HepG2 (cell line): ENCODE data around the gene ACE. TPM values are rescaled to one million over a fixed set of nuclear protein-coding genes. Genes with fewer than 3 reads are reported as not detected.

ENCODE experiments used
- ATAC-seq: fragments of 200-7000 bp; cut with Tn5 transposase; 3 replicates; pipeline ENCODE4 v1.9.1; 2020; ENCODE audit warnings: mild to moderate bottlenecking, moderate library complexity
- BruUV-seq: library from RNA; stranded (reverse); fragments of 400-500 nt; replicated peaks from 2 replicates; lab custom pipeline; 2021; lab: Mats Ljungman, UMichigan
- CTCF ChIA-PET: fragments of 300-600 bp; formaldehyde crosslinking; extraction: SDS; loops from one replicate; lab custom pipeline; 2021; ENCODE audit warnings: low total read pairs, inconsistent platforms, low intra/inter-chr PET ratio; lab: Yijun Ruan, JAX
- POLR2A ChIA-PET: fragments of 350-600 bp; sonication (Branson Sonifier 250); formaldehyde crosslinking; loops from one replicate; lab custom pipeline; 2020; ENCODE audit warnings: antibody characterized with exemption, inconsistent platforms; lab: Yijun Ruan, JAX
- DNase-seq: peaks from one replicate; pipeline ENCODE4 v3.0.0-alpha.2; 2015; ENCODE audit warnings: low spot score
- FAIRE-seq: peaks from 3 replicates; lab custom pipeline; 2011; peaks lifted over from hg19 to GRCh38; lab: Jason Lieb, UNC
- H2AFZ ChIP-seq: one replicate; pipeline ENCODE4 v1.6.1; 2011; ENCODE audit warnings: low read length, inconsistent platforms
- H3K27ac ChIP-seq: fragments of 300-600 bp; 3 replicates; pipeline ENCODE4 v1.8.0; 2011; ENCODE audit warnings: mixed run types, mild to moderate bottlenecking, mixed read lengths, low read length, inconsistent platforms; ENCODE audit not compliant: insufficient read depth; ENCODE audit errors: extremely low read length
- H3K27me3 ChIP-seq, 2 experiments: fragments of 200-600 bp in 1 of 2; 2 replicates in 1 of 2; 3 replicates in 1 of 2; pipeline versions ENCODE4 v1.6.0 to v1.8.0; 2011; ENCODE audit warnings: low read length in 2 of 2, mild to moderate bottlenecking in 2 of 2, moderate library complexity in 2 of 2, inconsistent platforms in 1 of 2; ENCODE audit not compliant: insufficient read depth in 2 of 2, control insufficient read depth in 1 of 2
- H3K36me3 ChIP-seq, 2 experiments: fragments of 200-600 bp in 1 of 2; replicated peaks in 1 of 2; 2 replicates in 1 of 2; 3 replicates in 1 of 2; pipeline versions ENCODE4 v1.5.1 to v1.8.0; 2011; ENCODE audit warnings: low read length in 2 of 2, inconsistent platforms in 1 of 2; ENCODE audit not compliant: insufficient read depth in 2 of 2, control insufficient read depth in 1 of 2
- H3K4me1 ChIP-seq: 2 replicates; pipeline ENCODE4 v1.5.1; 2012; ENCODE audit warnings: low read length, inconsistent platforms; ENCODE audit not compliant: insufficient read depth
- H3K4me2 ChIP-seq: 2 replicates; pipeline ENCODE4 v1.6.0; 2011; ENCODE audit warnings: low read depth, low read length, inconsistent platforms
- H3K4me3 ChIP-seq, 3 experiments: fragments of 200-600 bp in 1 of 3; sonication (generic), shearing (Covaris generic) in 1 of 3; replicated peaks in 1 of 3; 2 replicates each; pipeline ENCODE4 v1.5.1; 2011 to 2016; ENCODE audit warnings: low read length in 3 of 3, inconsistent platforms in 2 of 3, low read depth in 2 of 3, mild to moderate bottlenecking in 2 of 3, control low read depth in 1 of 3, mixed read lengths in 1 of 3; ENCODE audit not compliant: insufficient read depth in 1 of 3
- H3K79me2 ChIP-seq: one replicate; pipeline ENCODE4 v1.6.1; 2011; ENCODE audit warnings: low read length, inconsistent platforms; ENCODE audit not compliant: insufficient read depth
- H3K9ac ChIP-seq: 2 replicates; pipeline ENCODE4 v1.6.0; 2011; ENCODE audit warnings: mild to moderate bottlenecking, low read depth, low read length, inconsistent platforms; ENCODE audit not compliant: insufficient read depth
- H3K9me3 ChIP-seq: 2 replicates; pipeline ENCODE4 v1.5.1; 2012; ENCODE audit warnings: mild to moderate bottlenecking, low read length
- H4K20me1 ChIP-seq: 2 replicates; pipeline ENCODE4 v1.6.0; 2011; ENCODE audit warnings: inconsistent platforms, mild to moderate bottlenecking, low read length, moderate library complexity; ENCODE audit not compliant: insufficient read depth
- ESRRA ChIP-seq: sonication (generic); formaldehyde crosslinking; IDR thresholded peaks from 2 replicates; pipeline ENCODE4 v1.5.1; 2020; ENCODE audit warnings: mild to moderate bottlenecking, low read depth, missing genetic modification reagents
- ETV5 ChIP-seq: IDR thresholded peaks from 2 replicates; pipeline ENCODE4 v1.6.1; 2018; ENCODE audit warnings: missing biosample characterization, missing genetic modification reagents, inconsistent platforms, borderline replicate concordance
- EZH2 ChIP-seq: conservative IDR thresholded peaks from 2 replicates; pipeline ENCODE4 v1.6.1; 2012; ENCODE audit warnings: mild to moderate bottlenecking, low read depth, low read length, moderate library complexity
- FOXA3 ChIP-seq: IDR thresholded peaks from 2 replicates; pipeline ENCODE4 v1.6.1; 2016; ENCODE audit warnings: missing genetic modification reagents, missing compliant biosample characterization
- HHEX ChIP-seq: IDR thresholded peaks from 2 replicates; pipeline ENCODE4 v1.6.1; 2016; ENCODE audit warnings: control low read depth
- KDM5B ChIP-seq: sonication (generic); formaldehyde crosslinking; IDR thresholded peaks from 2 replicates; pipeline ENCODE4 v1.4.0; 2020; ENCODE audit warnings: missing genetic modification reagents, mild to moderate bottlenecking, borderline replicate concordance
- KLF12 ChIP-seq: sonication (generic); formaldehyde crosslinking; IDR thresholded peaks from 2 replicates; pipeline ENCODE4 v1.4.0; 2020; ENCODE audit warnings: missing genetic modification reagents, borderline replicate concordance
- MXD1 ChIP-seq: sonication (generic); formaldehyde crosslinking; IDR thresholded peaks from 2 replicates; pipeline ENCODE4 v1.4.0; 2020; ENCODE audit warnings: mild to moderate bottlenecking, missing genetic modification reagents
- RFX5 ChIP-seq: IDR thresholded peaks from 2 replicates; pipeline ENCODE4 v1.6.1; 2011; ENCODE audit warnings: low read depth, low read length, improper control_type of control experiment
- THAP11 ChIP-seq: IDR thresholded peaks from 2 replicates; pipeline ENCODE4 v1.6.1; 2016; ENCODE audit warnings: missing biosample characterization, missing genetic modification reagents
- ZC3H13 ChIP-seq: sonication (generic); formaldehyde crosslinking; IDR thresholded peaks from 2 replicates; pipeline ENCODE4 v1.8.1; 2023; ENCODE audit warnings: mild to moderate bottlenecking, missing genetic modification reagents, moderate library complexity
- ZNF274 ChIP-seq: sonication (generic); formaldehyde crosslinking; IDR thresholded peaks from 2 replicates; pipeline ENCODE4 v1.5.1; 2020; ENCODE audit warnings: mild to moderate bottlenecking, missing genetic modification reagents
- ZNF331 ChIP-seq: sonication (generic); formaldehyde crosslinking; IDR thresholded peaks from 2 replicates; pipeline ENCODE4 v1.4.0; 2020; ENCODE audit warnings: missing genetic modification reagents
- ZNF407 ChIP-seq: sonication (generic); formaldehyde crosslinking; IDR thresholded peaks from one replicate; pipeline ENCODE4 v1.5.1; 2020; ENCODE audit warnings: mild to moderate bottlenecking, missing genetic modification reagents; ENCODE audit errors: not compliant biosample characterization
- ZNF431 ChIP-seq: sonication (generic); formaldehyde crosslinking; IDR thresholded peaks from 2 replicates; pipeline ENCODE4 v1.9.0; 2022; ENCODE audit warnings: missing genetic modification reagents, low read depth, mild to moderate bottlenecking, borderline replicate concordance
- ZNF670 ChIP-seq: sonication (generic); formaldehyde crosslinking; IDR thresholded peaks from 2 replicates; pipeline ENCODE4 v1.8.0; 2022; ENCODE audit warnings: mild to moderate bottlenecking, missing genetic modification reagents, borderline replicate concordance
- ZNF776 ChIP-seq: sonication (generic); formaldehyde crosslinking; IDR thresholded peaks from 2 replicates; pipeline ENCODE4 v1.4.0; 2020; ENCODE audit warnings: mild to moderate bottlenecking, missing genetic modification reagents
- WGBS: methylation state at CpG from one replicate; pipeline ENCODE4 v1.1.6; 2017; ENCODE audit warnings: low lambda C conversion rate; 5-methylcytosine and 5-hydroxymethylcytosine counted together
- in situ Hi-C: cut with HindIII; loops from 2 replicates; pipeline ENCODE4 v1.10.0; 2017; ENCODE audit warnings: low pct_unique_long_range_greater_than_20kb; ENCODE audit not compliant: extremely low pct_ligation_motif_present
- intact Hi-C: fragments of 100-400 bp; cut with micrococcal nuclease; formaldehyde crosslinking; loops from one replicate; pipeline ENCODE4 v1.10.0; 2022; ENCODE audit not compliant: unreplicated experiment
- polyA plus RNA-seq, 8 experiments: library from polyadenylated mRNA; depleted of rRNA in 3 of 8; stranded (reverse) in 7 of 8; unstranded in 1 of 8; fragments of >200 nt; fragmentation: Illumina TruSeq in 4 of 8; extraction: Trizol in 4 of 8; gene quantifications; 2 replicates each; pipeline versions ENCODE4 v1.2.1 to v1.2.3, GENCODE V29; 2011 to 2016; ENCODE audit warnings: low read depth in 4 of 8, missing spikeins in 1 of 8, mixed read lengths in 1 of 8; ENCODE audit not compliant: insufficient read depth in 1 of 8
- total RNA-seq, 5 experiments: library from RNA; depleted of rRNA; stranded (reverse); fragments of >200 nt; fragmentation: Illumina TruSeq; extraction: Trizol; gene quantifications; 2 replicates each; pipeline ENCODE4 v1.2.3, GENCODE V29; 2016; ENCODE audit warnings: low read depth in 1 of 5

The ACE gene
- total and polyA plus RNA-seq, 2 of the 13 experiments (the other 11 are each of a cell fraction or from before 2014, with no cell fraction given): 0.08 to 0.13 TPM

GRCh38 chr17:63503341-63503705 lies 26.5 kb downstream of the ACE start:
- no peak overlapping the region for H3K4me3 ChIP-seq
- no peak overlapping the region for H2AFZ ChIP-seq
- H3K4me1 ChIP-seq: peaks cover 20% of the 10 kb centered on the region
- DNase-seq (no peak), FAIRE-seq (no peak), ATAC-seq (no peak)
- ChIA-PET POLR2A (no interaction called here), CTCF (no interaction called here)
- peaks cover 12 to 53% of the 10 kb centered on the region in 2 experiments; a peak in 3 of 5 replicates for H3K27me3 ChIP-seq
- no peak overlapping the region for H3K9ac ChIP-seq
- intact Hi-C loops: no loop called here
- H4K20me1 ChIP-seq: no peaks in the 10 kb centered on the region
- H3K27ac ChIP-seq: no peak overlapping the region
- no TSS peak for BruUV-seq
- H3K9me3 ChIP-seq: no peaks in the 10 kb centered on the region
- no peaks in the 10 kb centered on the region for H3K79me2 ChIP-seq
- no peaks in the 10 kb centered on the region for H3K36me3 ChIP-seq
- 14% methylated on average over 8 of the region's 8 CpGs for WGBS
- TF ChIP-seq KLF12 (CRISPR knock-in tag) (no peak), RFX5 (no peak), ZNF670 (CRISPR knock-in tag) (no peak), FOXA3 (no peak), ZNF274 (no peak), MXD1 (CRISPR knock-in tag) (no peak), ZNF776 (CRISPR knock-in tag) (no peak), ETV5 (CRISPR knock-in tag) (no peak), ESRRA (CRISPR knock-in tag) (no peak), THAP11 (no peak), ZC3H13 (no peak), EZH2 (no peak), ZNF407 (CRISPR knock-in tag) (no peak), ZNF431 (CRISPR knock-in tag) (no peak), ZNF331 (CRISPR knock-in tag) (no peak), KDM5B (no peak), HHEX (no peak)
- in situ Hi-C loops: no loop called here
- no peak overlapping the region for H3K4me2 ChIP-seq
